Karpas-422 (cell line): ENCODE data around the gene ETV6. TPM values are rescaled to one million over a fixed set of nuclear protein-coding genes. Genes with fewer than 3 reads are reported as not detected.

ENCODE experiments used
- DNase-seq: peaks from one replicate; pipeline ENCODE4 v3.0.0-alpha.2; 2015
- H2AFZ ChIP-seq: fragments of 200-600 bp; sonication (generic); 2 replicates; pipeline ENCODE4 v1.6.1; 2014; ENCODE audit warnings: antibody characterized with exemption, low read length, mixed read lengths
- H3K27ac ChIP-seq: fragments of 200-600 bp; sonication (generic); 2 replicates; pipeline ENCODE4 v1.5.1; 2014; ENCODE audit warnings: mild to moderate bottlenecking, low read length, moderate library complexity
- H3K27me3 ChIP-seq: fragments of 200-600 bp; sonication (generic); 2 replicates; pipeline ENCODE4 v1.6.1; 2014; ENCODE audit warnings: low read length, mixed read lengths
- H3K36me3 ChIP-seq: fragments of 200-600 bp; sonication (generic); 2 replicates; pipeline ENCODE4 v1.6.1; 2014; ENCODE audit warnings: low read length, mixed read lengths; ENCODE audit not compliant: insufficient read depth
- H3K4me1 ChIP-seq: fragments of 200-600 bp; sonication (generic); 2 replicates; pipeline ENCODE4 v1.6.1; 2014; ENCODE audit warnings: mild to moderate bottlenecking, low read length, mixed read lengths
- H3K4me2 ChIP-seq: fragments of 200-600 bp; sonication (generic); 2 replicates; pipeline ENCODE4 v1.6.1; 2014; ENCODE audit warnings: low read length, low read depth, mild to moderate bottlenecking; ENCODE audit not compliant: poor library complexity, severe bottlenecking
- H3K4me3 ChIP-seq: fragments of 200-600 bp; sonication (generic); 2 replicates; pipeline ENCODE4 v1.5.1; 2014; ENCODE audit warnings: mild to moderate bottlenecking, antibody characterized with exemption, low read length, mixed read lengths
- H3K79me2 ChIP-seq: fragments of 200-600 bp; sonication (generic); 2 replicates; pipeline ENCODE4 v1.6.1; 2014; ENCODE audit warnings: mild to moderate bottlenecking, low read length, mixed read lengths
- H3K9ac ChIP-seq: fragments of 200-600 bp; sonication (generic); 2 replicates; pipeline ENCODE4 v1.6.0; 2014; ENCODE audit warnings: low read length
- H3K9me2 ChIP-seq: fragments of 200-600 bp; sonication (generic), shearing (Covaris generic); replicated peaks from 2 replicates; pipeline ENCODE4 v1.6.0; 2014; ENCODE audit warnings: mild to moderate bottlenecking, low read length, moderate library complexity; ENCODE audit not compliant: insufficient read depth
- H3K9me3 ChIP-seq: fragments of 300-700, 200-600 bp; sonication (generic); 2 replicates; pipeline ENCODE4 v1.6.1; 2014; ENCODE audit warnings: low read length, mixed read lengths
- H4K20me1 ChIP-seq: fragments of 200-600 bp; sonication (generic); 2 replicates; pipeline ENCODE4 v1.6.1; 2014; ENCODE audit warnings: mild to moderate bottlenecking, antibody characterized with exemption, low read length, low read depth; ENCODE audit not compliant: insufficient read depth
- total RNA-seq: library from RNA; depleted of rRNA; stranded (reverse); fragments of >200 nt; shearing (Covaris generic); gene quantifications from 2 replicates; pipeline ENCODE4 v1.2.3, GENCODE V29; 2014; ENCODE audit warnings: low replicate concordance

Gene ETV6
- total RNA-seq, 1 experiment from 2014 or later = 1.0 TPM

GRCh38 chr12:11888029-11888428 is 238.6 kb downstream of the ETV6 start:
- H3K4me2 ChIP-seq = no peak overlapping the region
- no peaks in the 10 kb centered on the region for H3K4me1 ChIP-seq
- no peak overlapping the region for H3K9ac ChIP-seq
- no peak overlapping the region for H3K4me3 ChIP-seq
- no peaks in the 10 kb centered on the region for H3K79me2 ChIP-seq
- no peaks in the 10 kb centered on the region for H3K36me3 ChIP-seq
- no peaks in the 10 kb centered on the region for H4K20me1 ChIP-seq
- no peak overlapping the region for H3K27ac ChIP-seq
- no peaks in the 10 kb centered on the region for H3K9me2 ChIP-seq
- H3K9me3 ChIP-seq = no peaks in the 10 kb centered on the region
- no peaks in the 10 kb centered on the region for H3K27me3 ChIP-seq
- DNase-seq = no peak
- H2AFZ ChIP-seq = no peak overlapping the region

- no peak for DNase-seq
- Histone ChIP-seq H3K4me3 (no peak overlapping the region), H3K4me2 (no peak overlapping the region), H2AFZ (no peak overlapping the region), H3K27me3 (no peaks in the 10 kb centered on the region), H3K9me2 (no peaks in the 10 kb centered on the region), H3K36me3 (no peaks in the 10 kb centered on the region), H3K9me3 (no peaks in the 10 kb centered on the region), H3K4me1 (no peaks in the 10 kb centered on the region), H3K79me2 (no peaks in the 10 kb centered on the region), H4K20me1 (0 out of 2 replicates have a peak, but pooled peaks cover 2% of the 10 kb centered on the region), H3K27ac (no peak overlapping the region), H3K9ac (no peak overlapping the region)
Observed at GRCh38 chr12:11891346-11891745, 241.9 kb downstream of the ETV6 start.

GRCh38 chr12:11891754-11892386 is 242.4 kb downstream of the ETV6 start:
- no peaks in the 10 kb centered on the region for H3K9me2 ChIP-seq
- no peak overlapping the region for H2AFZ ChIP-seq
- H4K20me1 ChIP-seq = 0 out of 2 replicates have a peak, but pooled peaks cover 2% of the 10 kb centered on the region
- no peaks in the 10 kb centered on the region for H3K36me3 ChIP-seq
- no peak overlapping the region for H3K4me2 ChIP-seq
- H3K4me1 ChIP-seq = no peaks in the 10 kb centered on the region
- no peaks in the 10 kb centered on the region for H3K79me2 ChIP-seq
- no peaks in the 10 kb centered on the region for H3K27me3 ChIP-seq
- no peak overlapping the region for H3K4me3 ChIP-seq
- H3K9ac ChIP-seq = no peak overlapping the region
- DNase-seq = no peak
- no peaks in the 10 kb centered on the region for H3K9me3 ChIP-seq
- H3K27ac ChIP-seq = no peak overlapping the region

GRCh38 chr12:11893998-11894397 is 244.5 kb downstream of the ETV6 start:
- DNase-seq = no peak
- no peak overlapping the region for H2AFZ ChIP-seq
- H3K9ac ChIP-seq = no peak overlapping the region
- no peaks in the 10 kb centered on the region for H3K9me2 ChIP-seq
- H3K79me2 ChIP-seq = no peaks in the 10 kb centered on the region
- no peak overlapping the region for H3K4me2 ChIP-seq
- H3K4me1 ChIP-seq = no peaks in the 10 kb centered on the region
- H3K9me3 ChIP-seq = no peaks in the 10 kb centered on the region
- H3K27me3 ChIP-seq = no peaks in the 10 kb centered on the region
- H3K4me3 ChIP-seq = no peak overlapping the region
- H3K36me3 ChIP-seq = no peaks in the 10 kb centered on the region
- 0 out of 2 replicates have a peak, but pooled peaks cover 2% of the 10 kb centered on the region for H4K20me1 ChIP-seq
- H3K27ac ChIP-seq = no peak overlapping the region

GRCh38 chr12:11894890-11895289 is 245.4 kb downstream of the ETV6 start:
- no peaks in the 10 kb centered on the region for H3K36me3 ChIP-seq
- H2AFZ ChIP-seq = no peak overlapping the region
- no peak overlapping the region for H3K4me2 ChIP-seq
- no peaks in the 10 kb centered on the region for H3K27me3 ChIP-seq
- no peaks in the 10 kb centered on the region for H3K9me2 ChIP-seq
- no peaks in the 10 kb centered on the region for H3K79me2 ChIP-seq
- H3K27ac ChIP-seq = no peak overlapping the region
- H4K20me1 ChIP-seq = 0 out of 2 replicates have a peak, but pooled peaks cover 2% of the 10 kb centered on the region
- H3K4me1 ChIP-seq = no peaks in the 10 kb centered on the region
- H3K9me3 ChIP-seq = no peaks in the 10 kb centered on the region
- H3K9ac ChIP-seq = no peak overlapping the region
- no peak overlapping the region for H3K4me3 ChIP-seq
- DNase-seq = no peak

- no peak overlapping the region for H3K4me2 ChIP-seq
- no peak overlapping the region for H3K4me3 ChIP-seq
- H4K20me1 ChIP-seq = 0 out of 2 replicates have a peak, but pooled peaks cover 2% of the 10 kb centered on the region
- DNase-seq = no peak
- no peaks in the 10 kb centered on the region for H3K36me3 ChIP-seq
- no peaks in the 10 kb centered on the region for H3K9me3 ChIP-seq
- H3K79me2 ChIP-seq = no peaks in the 10 kb centered on the region
- H3K27ac ChIP-seq = no peak overlapping the region
- no peaks in the 10 kb centered on the region for H3K4me1 ChIP-seq
- no peak overlapping the region for H3K9ac ChIP-seq
- H2AFZ ChIP-seq = no peak overlapping the region
- no peaks in the 10 kb centered on the region for H3K27me3 ChIP-seq
- H3K9me2 ChIP-seq = no peaks in the 10 kb centered on the region
Observed at GRCh38 chr12:11895421-11896078, 246.1 kb downstream of the ETV6 start.

GRCh38 chr12:11896417-11896929 is 247.0 kb downstream of the ETV6 start:
- Histone ChIP-seq H3K4me2 (no peak overlapping the region), H3K27me3 (no peaks in the 10 kb centered on the region), H3K9me3 (no peaks in the 10 kb centered on the region), H3K27ac (no peak overlapping the region), H2AFZ (no peak overlapping the region), H3K79me2 (no peaks in the 10 kb centered on the region), H3K36me3 (no peaks in the 10 kb centered on the region), H3K9ac (no peak overlapping the region), H3K4me1 (no peaks in the 10 kb centered on the region), H3K9me2 (no peaks in the 10 kb centered on the region), H3K4me3 (no peak overlapping the region), H4K20me1 (0 out of 2 replicates have a peak, but pooled peaks cover 2% of the 10 kb centered on the region)
- DNase-seq = no peak

- Histone ChIP-seq H3K9me3 (no peaks in the 10 kb centered on the region), H3K4me2 (no peak overlapping the region), H3K9ac (no peak overlapping the region), H3K36me3 (no peaks in the 10 kb centered on the region), H3K27me3 (no peaks in the 10 kb centered on the region), H3K27ac (no peak overlapping the region), H4K20me1 (0 out of 2 replicates have a peak, but pooled peaks cover 2% of the 10 kb centered on the region), H3K4me1 (no peaks in the 10 kb centered on the region), H3K4me3 (no peak overlapping the region), H2AFZ (no peak overlapping the region), H3K9me2 (no peaks in the 10 kb centered on the region), H3K79me2 (no peaks in the 10 kb centered on the region)
- no peak for DNase-seq
Observed at GRCh38 chr12:11897923-11898322, 248.4 kb downstream of the ETV6 start.
